ENCODE results near the gene PGBD5.

The PGBD5 gene

GRCh38 chr1:230307213-230307612 lies 118.9 kb downstream of the PGBD5 start:
- no peak for DNase-seq (ENCODE audit: low read depth in 1 of 2, low spot score in 1 of 2)

- DNase-seq (ENCODE audit: low read depth in 1 of 2, low spot score in 1 of 2), result no peak
These were observed 120.0 kb downstream of the PGBD5 start for GRCh38 chr1:230306169-230306568.

DNA sequence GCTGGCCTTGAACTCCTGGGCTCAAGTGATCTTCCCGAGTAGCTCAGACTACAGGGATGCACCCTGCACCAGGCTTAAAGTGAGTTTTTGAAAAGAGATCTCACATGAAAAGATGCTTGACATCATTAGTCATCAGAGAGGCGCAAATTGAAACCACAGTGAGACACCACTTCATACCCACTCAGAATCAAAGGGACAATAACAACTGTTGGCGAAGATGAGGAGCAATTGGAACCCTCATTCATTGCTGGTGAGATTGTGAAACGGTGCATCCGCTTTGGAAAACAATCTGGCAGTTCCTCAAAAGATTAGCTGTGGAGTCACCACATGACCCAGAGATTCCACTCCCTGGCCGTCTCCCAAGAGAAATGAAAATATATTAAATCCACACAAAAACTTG lies 122.3 kb downstream of the PGBD5 start:
- no peak for DNase-seq (ENCODE audit: low read depth in 1 of 2, low spot score in 1 of 2)

GRCh38 chr1:230303069-230303468 lies 123.1 kb downstream of the PGBD5 start:
- DNase-seq (ENCODE audit: low read depth in 1 of 2, low spot score in 1 of 2), result no peak

- DNase-seq (ENCODE audit: low read depth in 1 of 2, low spot score in 1 of 2), result no peak
These were observed 124.3 kb downstream of the PGBD5 start for GRCh38 chr1:230301822-230302221.

DNA sequence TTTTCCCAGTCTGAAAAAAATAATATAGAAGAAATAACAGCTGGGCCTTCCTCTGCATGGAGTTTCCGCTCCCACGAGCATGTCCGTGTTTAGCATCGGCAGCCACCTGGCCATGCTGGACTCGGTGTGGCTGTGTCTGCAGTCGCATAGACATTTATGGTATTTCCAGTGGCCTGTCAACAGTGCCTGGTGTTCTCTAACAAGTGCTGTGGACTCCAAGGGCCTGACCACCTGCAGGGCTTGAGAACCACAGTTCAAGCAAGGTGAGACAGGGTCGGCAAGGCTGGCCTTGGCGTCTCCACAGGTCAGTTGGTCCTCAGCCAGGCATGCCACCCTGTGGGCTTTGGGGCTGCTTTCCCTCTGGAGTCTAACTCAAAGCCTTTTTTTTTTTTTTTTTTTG lies 124.8 kb downstream of the PGBD5 start:
- no peak for DNase-seq (ENCODE audit: low read depth in 1 of 2, low spot score in 1 of 2)

- no peak for DNase-seq (ENCODE audit: low read depth in 1 of 2, low spot score in 1 of 2)
These were observed 125.5 kb downstream of the PGBD5 start for GRCh38 chr1:230300322-230301301.

- DNase-seq (ENCODE audit: low read depth in 1 of 2, low spot score in 1 of 2), result no peak
These were observed 126.7 kb downstream of the PGBD5 start for GRCh38 chr1:230299191-230300006.

- DNase-seq (ENCODE audit: low read depth in 1 of 2, low spot score in 1 of 2), result no peak
These were observed 130.8 kb downstream of the PGBD5 start for GRCh38 chr1:230295367-230295766.

GRCh38 chr1:230293390-230293700 lies 132.8 kb downstream of the PGBD5 start:
- DNase-seq (ENCODE audit: low read depth in 1 of 2, low spot score in 1 of 2), result no peak

DNA sequence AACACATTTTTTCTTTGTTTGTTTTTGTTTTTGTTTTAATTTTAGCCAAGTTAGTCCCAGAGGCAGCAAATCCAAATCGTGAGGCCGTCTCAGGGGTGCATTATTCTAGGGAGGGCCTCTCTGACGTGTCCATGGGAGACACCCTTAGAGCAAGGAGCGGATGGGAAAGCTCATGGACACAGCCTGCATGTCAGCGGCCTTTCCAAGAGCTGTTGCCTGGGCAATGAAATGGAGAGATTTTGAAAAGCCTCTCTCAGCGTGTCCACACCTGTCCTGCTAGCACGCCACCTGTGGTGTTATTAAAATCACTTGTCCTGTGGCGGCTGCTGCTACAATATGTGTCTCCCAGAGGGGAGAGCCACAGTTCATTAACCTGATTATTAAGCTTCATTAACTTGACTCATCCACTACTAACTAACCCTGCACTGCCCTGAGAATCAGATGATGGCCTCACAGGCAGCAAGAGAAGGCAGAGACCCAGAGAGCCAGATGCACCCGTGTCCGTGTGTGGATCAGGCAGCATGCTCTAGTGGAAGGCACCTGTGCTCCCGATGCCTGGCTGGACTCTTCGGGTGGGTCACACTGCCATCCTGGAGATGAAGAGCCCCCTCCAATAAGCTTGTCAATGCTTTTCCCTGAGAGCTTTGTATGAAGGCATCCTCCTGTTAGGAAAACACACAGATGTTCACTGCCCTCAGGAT lies 133.3 kb downstream of the PGBD5 start:
- DNase-seq (ENCODE audit: low read depth in 1 of 2, low spot score in 1 of 2), result no peak

- no peak for DNase-seq (ENCODE audit: low read depth in 1 of 2, low spot score in 1 of 2)
These were observed 134.2 kb downstream of the PGBD5 start for GRCh38 chr1:230291731-230292620.

- DNase-seq (ENCODE audit: low read depth in 1 of 2, low spot score in 1 of 2), result no peak
These were observed 136.8 kb downstream of the PGBD5 start for GRCh38 chr1:230289350-230289644.

- no peak for DNase-seq (ENCODE audit: low read depth in 1 of 2, low spot score in 1 of 2)
These were observed 137.3 kb downstream of the PGBD5 start for GRCh38 chr1:230288641-230289349.

DNA sequence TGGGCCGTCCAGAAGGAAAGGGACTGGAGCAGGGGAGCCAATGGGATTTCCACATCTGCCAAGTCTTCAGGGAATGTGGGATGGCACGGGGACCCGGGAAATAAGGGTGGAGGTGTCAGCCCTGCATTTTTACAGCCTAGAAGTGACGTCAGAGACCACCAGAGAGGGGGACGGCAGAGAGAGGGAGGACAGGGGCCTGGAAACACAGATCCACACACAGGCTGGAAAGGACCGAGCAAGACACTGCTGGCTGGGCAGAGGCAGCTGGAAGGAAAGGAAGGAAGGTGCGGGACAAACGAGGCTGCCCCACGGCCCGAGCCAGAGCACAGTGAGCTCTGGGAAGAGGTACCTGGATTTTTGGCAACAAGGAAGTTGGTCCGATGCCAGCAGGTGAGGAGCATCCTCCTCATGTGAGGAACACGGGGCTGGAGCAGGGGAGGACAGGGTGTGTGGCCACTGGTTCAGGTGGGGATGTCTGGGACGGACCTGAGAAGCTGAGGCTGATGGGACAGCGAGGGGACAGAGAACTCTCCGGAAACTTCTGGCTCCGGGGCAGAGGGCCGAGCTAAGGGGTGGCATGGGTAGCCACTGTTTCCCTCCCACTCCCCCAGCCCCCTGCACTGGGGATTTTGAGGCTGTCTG lies 138.3 kb downstream of the PGBD5 start:
- no peak for DNase-seq (ENCODE audit: low read depth in 1 of 2, low spot score in 1 of 2)

GRCh38 chr1:230286890-230287269 lies 139.3 kb downstream of the PGBD5 start:
- DNase-seq (ENCODE audit: low read depth in 1 of 2, low spot score in 1 of 2), result no peak

- DNase-seq (ENCODE audit: low read depth in 1 of 2, low spot score in 1 of 2), result no peak
These were observed 139.8 kb downstream of the PGBD5 start for GRCh38 chr1:230286166-230286889.

- no peak for DNase-seq (ENCODE audit: low read depth in 1 of 2, low spot score in 1 of 2)
These were observed 140.8 kb downstream of the PGBD5 start for GRCh38 chr1:230285351-230285750.

- DNase-seq (ENCODE audit: low read depth in 1 of 2, low spot score in 1 of 2), result no peak
These were observed 141.2 kb downstream of the PGBD5 start for GRCh38 chr1:230284891-230285290.
